HL-60/S4 (cell line): ENCODE data around the gene OSBP2.

ENCODE experiments used
- in situ Hi-C: fragments of 300-500 bp; cut with MboI; formaldehyde crosslinking; loops from 2 replicates; pipeline ENCODE4 v1.14.3; 2022; ENCODE audit warnings: low sequenced_read_pairs

Gene OSBP2

GRCh38 chr22:30876915-30877553, 182.4 kb downstream of the OSBP2 start:
- in situ Hi-C loops = no loop called here

- in situ Hi-C loops = no loop called here
Observed at GRCh38 chr22:30877662-30878515, 183.2 kb downstream of the OSBP2 start.

GRCh38 chr22:30878516-30879414, 184.1 kb downstream of the OSBP2 start:
- in situ Hi-C loops = no loop called here

GRCh38 chr22:30879415-30879797, 184.7 kb downstream of the OSBP2 start:
- in situ Hi-C loops = no loop called here

- in situ Hi-C loops = no loop called here
Observed at GRCh38 chr22:30880181-30880601, 185.5 kb downstream of the OSBP2 start.

- in situ Hi-C loops = no loop called here
Observed at GRCh38 chr22:30880847-30881246, 186.2 kb downstream of the OSBP2 start.

GRCh38 chr22:30881361-30882183, 186.9 kb downstream of the OSBP2 start:
- in situ Hi-C loops = no loop called here

GRCh38 chr22:30882184-30882717, 187.6 kb downstream of the OSBP2 start:
- in situ Hi-C loops = no loop called here

- in situ Hi-C loops = no loop called here
Observed at GRCh38 chr22:30882974-30883533, 188.4 kb downstream of the OSBP2 start.

GRCh38 chr22:30883586-30884145, 189.0 kb downstream of the OSBP2 start:
- in situ Hi-C loops = no loop called here

GRCh38 chr22:30884211-30885000, 189.7 kb downstream of the OSBP2 start:
- in situ Hi-C loops = no loop called here

- in situ Hi-C loops = no loop called here
Observed at GRCh38 chr22:30885001-30885366, 190.3 kb downstream of the OSBP2 start.

- in situ Hi-C loops = no loop called here
Observed at GRCh38 chr22:30885591-30885990, 190.9 kb downstream of the OSBP2 start.

GRCh38 chr22:30887453-30887852, 192.8 kb downstream of the OSBP2 start:
- in situ Hi-C loops = no loop called here

- in situ Hi-C loops = no loop called here
Observed at GRCh38 chr22:30887861-30888260, 193.2 kb downstream of the OSBP2 start.

GRCh38 chr22:30889268-30889995, 194.8 kb downstream of the OSBP2 start:
- in situ Hi-C loops = no loop called here

- in situ Hi-C loops = no loop called here
Observed at GRCh38 chr22:30889996-30890480, 195.4 kb downstream of the OSBP2 start.
